Neural cell (in vitro differentiated cells): ENCODE measurements around the gene CACNA1D.

Experiments
- EZH2 ChIP-seq: fragments of 200-600, 300-800 bp; shearing (Covaris generic), sonication (generic); IDR thresholded peaks from 2 replicates; pipeline ENCODE4 v1.6.1; 2014; ENCODE audit warnings: antibody characterized with exemption, low read length, borderline replicate concordance, mild to moderate bottlenecking; ENCODE audit not compliant: insufficient read depth, poor library complexity, severe bottlenecking
- MXI1 ChIP-seq: fragments of 450-650 bp; conservative IDR thresholded peaks from 2 replicates; pipeline ENCODE4 v1.6.1; 2014; ENCODE audit warnings: antibody characterized with exemption, mild to moderate bottlenecking; ENCODE audit not compliant: poor library complexity, severe bottlenecking
- RAD21 ChIP-seq: fragments of 450-650 bp; conservative IDR thresholded peaks from 2 replicates; pipeline ENCODE4 v1.6.1; 2014; ENCODE audit warnings: antibody characterized with exemption, mild to moderate bottlenecking, moderate library complexity
- SMC3 ChIP-seq: fragments of 450-650 bp; conservative IDR thresholded peaks from 2 replicates; pipeline ENCODE4 v1.6.1; 2014; ENCODE audit warnings: antibody characterized with exemption, mild to moderate bottlenecking, moderate library complexity; ENCODE audit not compliant: poor library complexity
- TF ChIP-seq, protein P1 (sequence below): fragments of 450-650 bp; IDR thresholded peaks from 2 replicates; pipeline ENCODE4 v1.5.1; 2014; ENCODE audit warnings: antibody characterized with exemption, mild to moderate bottlenecking, moderate library complexity; ENCODE audit not compliant: poor library complexity, severe bottlenecking

DNA sequence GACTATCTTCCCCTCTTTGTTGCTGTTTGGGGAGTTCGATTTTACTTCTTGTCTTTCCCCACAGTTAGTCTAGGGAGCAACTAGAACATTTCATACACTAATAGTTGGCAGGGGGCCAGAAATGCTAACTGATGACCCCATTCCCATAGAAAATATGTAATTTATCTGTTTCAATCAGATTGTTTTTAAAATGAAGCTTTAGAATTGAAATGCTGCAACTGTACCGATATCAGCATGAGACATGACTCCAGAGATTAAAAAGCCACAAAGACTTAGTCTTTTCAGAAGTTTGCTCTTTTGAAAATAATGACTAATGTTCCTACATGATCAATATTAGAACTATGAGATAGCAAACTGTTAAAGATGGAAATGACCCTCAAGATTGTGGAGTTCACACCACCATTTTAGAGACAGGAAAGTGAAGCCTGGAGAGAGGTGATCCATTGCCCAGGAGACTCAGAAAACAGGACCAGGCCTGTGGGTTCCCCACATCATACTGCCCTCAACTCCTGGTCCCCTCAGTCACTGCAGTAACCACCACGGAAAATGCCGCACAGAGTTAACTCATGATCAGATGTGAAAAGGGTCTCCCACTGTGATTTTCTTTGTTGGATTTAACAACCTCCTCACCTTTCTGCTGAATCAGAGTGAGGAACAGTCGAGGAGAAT is 221.5 kb downstream of the CACNA1D start:
- TF ChIP-seq, protein P1, sequence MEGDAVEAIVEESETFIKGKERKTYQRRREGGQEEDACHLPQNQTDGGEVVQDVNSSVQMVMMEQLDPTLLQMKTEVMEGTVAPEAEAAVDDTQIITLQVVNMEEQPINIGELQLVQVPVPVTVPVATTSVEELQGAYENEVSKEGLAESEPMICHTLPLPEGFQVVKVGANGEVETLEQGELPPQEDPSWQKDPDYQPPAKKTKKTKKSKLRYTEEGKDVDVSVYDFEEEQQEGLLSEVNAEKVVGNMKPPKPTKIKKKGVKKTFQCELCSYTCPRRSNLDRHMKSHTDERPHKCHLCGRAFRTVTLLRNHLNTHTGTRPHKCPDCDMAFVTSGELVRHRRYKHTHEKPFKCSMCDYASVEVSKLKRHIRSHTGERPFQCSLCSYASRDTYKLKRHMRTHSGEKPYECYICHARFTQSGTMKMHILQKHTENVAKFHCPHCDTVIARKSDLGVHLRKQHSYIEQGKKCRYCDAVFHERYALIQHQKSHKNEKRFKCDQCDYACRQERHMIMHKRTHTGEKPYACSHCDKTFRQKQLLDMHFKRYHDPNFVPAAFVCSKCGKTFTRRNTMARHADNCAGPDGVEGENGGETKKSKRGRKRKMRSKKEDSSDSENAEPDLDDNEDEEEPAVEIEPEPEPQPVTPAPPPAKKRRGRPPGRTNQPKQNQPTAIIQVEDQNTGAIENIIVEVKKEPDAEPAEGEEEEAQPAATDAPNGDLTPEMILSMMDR = no peak
- TF ChIP-seq MXI1 = no peak
- no peak for TF ChIP-seq RAD21
- TF ChIP-seq SMC3 = no peak
- TF ChIP-seq EZH2 = no peak
